Islet precursor cell (in vitro differentiated cells): ENCODE results near the gene LPAR5.
A peak's percentile ranks its signal among the peaks of the same experiment; 100 is the strongest.

Experiments used
- DNase-seq: peaks from one replicate; pipeline ENCODE4 v3.0.0-alpha.2; 2018

The LPAR5 gene

DNA sequence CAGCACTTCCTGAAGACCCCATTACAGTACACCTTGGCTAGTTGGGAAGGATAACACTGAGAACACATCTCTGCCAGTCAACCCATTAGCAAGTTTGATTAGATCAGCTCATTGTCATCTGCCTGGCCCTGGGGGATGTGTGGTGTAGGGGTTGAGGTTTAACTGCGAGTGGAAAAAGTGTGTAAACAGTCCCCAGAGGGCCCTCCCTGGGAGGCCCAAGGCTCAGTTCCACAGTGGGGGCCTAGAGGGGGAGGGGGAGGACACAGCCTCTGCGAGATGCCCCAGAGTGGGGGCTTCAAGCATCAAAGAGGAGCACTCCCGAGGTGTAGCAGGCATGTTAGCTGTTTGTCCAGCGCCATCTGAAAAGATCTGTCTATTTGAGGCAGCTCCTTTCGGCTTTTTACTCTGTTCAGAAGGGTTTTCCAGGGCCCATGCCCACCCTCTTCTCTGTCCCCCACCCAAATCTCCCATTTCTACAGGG lies 344 bp downstream of the LPAR5 start:
- DNase-seq, result peak; percentile 74

DNA sequence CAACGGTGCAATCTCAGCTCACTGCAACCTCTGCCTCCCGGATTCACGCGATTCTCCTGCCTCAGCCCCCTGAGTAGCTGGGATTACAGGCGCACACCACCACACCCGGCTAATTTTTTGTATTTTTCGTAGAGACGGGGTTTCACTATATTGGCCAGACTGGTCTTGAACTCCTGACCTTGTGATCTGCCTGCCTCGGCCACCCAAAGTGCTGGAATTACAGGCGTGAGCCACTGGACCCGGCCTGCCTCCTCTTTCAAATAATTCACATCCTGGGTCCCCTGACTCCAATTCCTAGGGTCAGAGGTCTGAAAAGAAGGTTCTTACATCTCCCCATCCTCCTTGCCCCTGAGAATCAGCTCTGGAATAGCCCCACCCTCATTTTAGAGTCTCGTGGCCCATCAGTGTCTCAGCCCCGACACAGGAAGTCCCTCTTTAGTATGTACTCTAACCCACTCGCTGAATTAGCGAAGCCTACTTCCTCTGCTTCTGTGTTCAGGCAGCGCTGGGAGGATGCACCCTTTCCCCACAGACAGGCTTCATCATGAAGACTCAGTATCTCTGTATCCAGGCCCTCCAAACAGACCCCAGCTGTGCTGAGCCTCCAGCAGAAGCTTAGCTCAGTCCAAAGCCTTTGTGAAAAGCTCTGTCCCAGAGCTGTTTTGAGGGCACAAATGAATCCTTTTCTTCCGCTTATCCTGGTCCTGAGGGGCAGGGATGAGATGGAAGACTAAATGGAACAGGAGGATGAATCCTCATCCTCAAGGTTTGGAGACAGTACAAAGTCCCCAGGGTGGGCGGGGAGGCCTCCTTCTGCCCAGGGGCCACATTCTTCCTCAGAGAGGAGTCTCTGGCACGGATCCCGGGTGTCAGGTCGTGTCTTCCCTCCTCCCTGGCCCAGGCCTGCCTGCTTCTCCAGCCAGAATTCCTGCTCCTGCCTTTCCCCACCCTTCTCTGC lies 3.5 kb downstream of the LPAR5 start:
- peak; percentile 78 for DNase-seq

DNA sequence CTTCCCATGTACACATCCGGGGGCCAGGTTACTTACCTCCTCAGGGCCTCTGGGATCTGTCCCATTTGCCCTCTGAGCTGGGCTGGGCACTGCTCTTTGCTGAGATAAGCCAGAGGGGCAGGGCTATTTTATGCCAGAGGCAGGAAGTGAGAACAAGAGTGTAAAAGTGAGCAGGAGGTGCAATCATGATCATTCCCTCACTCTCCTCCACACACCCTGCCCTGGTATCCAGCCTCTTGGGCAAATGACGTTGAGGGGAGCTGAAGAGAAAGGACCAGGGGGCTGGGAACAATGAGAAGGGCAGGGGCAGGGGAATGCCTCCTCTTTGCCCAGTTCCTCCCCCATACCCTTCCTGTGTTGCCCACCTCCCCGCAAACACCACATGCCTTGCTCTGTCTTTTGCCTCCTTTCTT lies 4.2 kb downstream of the LPAR5 start:
- DNase-seq, result no peak

DNA sequence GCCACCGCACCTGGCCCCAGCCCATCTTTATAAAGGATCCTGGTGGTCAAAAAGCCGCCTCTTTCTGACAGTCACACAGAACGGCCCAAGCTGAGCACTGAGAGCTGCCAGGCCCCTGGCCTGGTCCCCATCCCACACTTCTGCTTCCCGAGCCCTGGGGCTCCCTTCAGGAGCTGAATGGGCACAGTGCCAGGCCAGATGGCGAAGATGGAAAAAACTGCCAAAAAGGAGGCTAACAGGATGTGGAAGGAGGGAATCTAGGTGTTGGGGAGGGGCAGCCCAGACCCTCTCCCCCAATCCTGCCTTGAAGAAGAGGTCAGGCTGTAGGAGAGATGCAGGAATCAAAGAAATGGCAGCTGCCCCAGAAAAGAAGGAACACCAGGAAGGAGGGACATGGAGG lies 5.0 kb downstream of the LPAR5 start:
- no peak for DNase-seq

DNA sequence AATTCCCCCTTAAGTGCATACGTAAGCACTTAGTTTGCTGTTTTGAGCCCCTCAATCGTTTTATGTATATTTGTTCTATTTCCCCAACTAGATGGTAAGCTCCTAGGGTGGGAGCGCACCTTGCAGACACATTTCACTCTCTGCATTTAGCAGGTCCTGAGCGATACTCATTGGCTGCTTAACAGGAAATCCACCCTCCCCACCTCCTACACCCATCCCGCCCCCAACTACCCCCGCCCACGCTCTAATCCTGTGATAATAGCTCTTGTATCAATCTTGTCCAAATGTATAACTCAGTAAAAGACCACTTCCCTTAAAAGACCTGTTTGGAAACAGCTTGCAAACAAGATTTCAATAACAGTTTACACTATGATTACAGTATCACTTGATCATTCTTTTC lies 8.1 kb downstream of the LPAR5 start:
- DNase-seq, result no peak

DNA sequence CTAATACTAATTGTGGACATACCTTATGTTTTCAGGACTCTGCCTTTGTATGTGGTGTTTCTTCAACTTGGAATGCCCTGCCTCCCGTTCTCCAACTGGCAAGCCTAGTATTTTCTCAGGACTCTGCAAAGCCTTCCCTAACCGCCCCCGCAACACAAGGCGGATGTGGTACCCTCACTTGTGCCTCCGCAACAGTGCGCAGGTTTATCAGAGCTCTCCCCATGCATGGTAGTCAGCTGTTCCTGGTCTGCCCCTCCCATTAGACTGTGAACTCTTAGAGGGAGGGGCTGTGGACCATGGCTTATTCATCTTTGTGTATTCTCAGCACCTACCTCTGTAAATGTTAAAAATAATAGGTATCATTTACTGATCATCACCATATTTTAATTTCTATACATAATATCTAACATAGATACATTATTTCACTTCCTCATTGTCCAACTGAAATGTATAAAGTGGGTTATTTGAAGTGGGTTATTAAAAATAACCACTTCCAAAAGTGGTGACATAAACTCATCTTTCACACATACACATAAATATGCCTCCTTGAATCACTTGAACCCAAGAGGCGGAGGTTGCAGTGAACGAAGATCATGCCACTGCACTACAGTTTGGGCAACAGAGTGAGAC lies 9.0 kb downstream of the LPAR5 start:
- no peak for DNase-seq

DNA sequence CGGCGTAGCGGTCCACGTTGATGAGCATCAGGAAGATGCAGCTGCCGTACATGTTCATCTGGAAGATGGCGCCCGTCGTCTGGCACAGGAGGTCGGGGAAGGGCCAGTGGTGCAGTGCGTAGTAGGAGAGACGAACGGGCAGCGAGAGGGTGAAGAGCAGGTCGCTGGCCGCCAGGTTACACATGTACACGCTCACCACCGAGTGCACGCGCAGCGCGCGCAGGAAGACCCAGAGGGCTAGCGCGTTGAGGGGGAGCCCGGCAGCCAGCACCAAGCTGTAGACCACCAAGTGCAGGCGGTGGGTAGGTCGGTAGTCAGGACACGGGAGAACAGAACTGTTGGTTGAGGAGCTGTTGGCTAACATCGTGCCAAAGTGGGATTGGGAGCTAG lies 14.9 kb downstream of the LPAR5 start:
- no peak for DNase-seq

DNA sequence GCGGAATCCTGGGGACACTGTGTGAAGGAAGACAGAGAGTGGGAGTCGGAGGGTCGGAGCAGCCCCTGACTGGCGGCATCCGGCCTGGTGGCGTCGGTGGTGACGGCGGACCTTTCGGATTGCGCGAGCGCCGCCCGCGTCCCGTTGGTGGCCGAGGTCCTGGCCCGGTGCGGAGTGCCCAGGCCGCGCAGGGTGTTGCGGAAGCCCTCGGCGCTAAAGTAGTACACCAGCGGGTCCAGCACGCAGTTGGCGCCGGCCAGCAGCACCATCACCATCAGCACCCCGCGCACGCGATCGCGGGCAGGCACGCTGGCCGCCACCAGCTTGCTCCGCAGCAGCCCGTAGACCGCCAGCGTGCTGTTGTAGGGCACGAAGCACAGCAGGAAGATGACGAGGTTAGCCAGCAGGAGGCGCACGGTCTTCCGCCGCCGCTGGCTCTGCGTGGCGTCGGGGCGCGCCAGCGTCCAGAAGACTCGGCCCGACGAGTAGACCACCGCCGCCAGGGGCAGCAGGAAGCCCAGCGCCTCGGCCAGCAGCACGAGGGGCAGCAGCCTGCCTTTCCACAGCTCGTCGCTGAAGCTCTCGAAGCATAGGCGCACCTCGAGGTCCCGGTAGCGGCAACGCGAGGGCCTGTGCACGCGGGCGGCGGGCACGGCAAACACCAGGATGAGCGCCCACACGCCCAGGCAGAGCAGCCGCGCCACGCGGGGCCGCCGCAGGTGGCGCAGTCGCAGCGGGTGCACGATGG lies 15.4 kb downstream of the LPAR5 start:
- DNase-seq, result peak; percentile 95

DNA sequence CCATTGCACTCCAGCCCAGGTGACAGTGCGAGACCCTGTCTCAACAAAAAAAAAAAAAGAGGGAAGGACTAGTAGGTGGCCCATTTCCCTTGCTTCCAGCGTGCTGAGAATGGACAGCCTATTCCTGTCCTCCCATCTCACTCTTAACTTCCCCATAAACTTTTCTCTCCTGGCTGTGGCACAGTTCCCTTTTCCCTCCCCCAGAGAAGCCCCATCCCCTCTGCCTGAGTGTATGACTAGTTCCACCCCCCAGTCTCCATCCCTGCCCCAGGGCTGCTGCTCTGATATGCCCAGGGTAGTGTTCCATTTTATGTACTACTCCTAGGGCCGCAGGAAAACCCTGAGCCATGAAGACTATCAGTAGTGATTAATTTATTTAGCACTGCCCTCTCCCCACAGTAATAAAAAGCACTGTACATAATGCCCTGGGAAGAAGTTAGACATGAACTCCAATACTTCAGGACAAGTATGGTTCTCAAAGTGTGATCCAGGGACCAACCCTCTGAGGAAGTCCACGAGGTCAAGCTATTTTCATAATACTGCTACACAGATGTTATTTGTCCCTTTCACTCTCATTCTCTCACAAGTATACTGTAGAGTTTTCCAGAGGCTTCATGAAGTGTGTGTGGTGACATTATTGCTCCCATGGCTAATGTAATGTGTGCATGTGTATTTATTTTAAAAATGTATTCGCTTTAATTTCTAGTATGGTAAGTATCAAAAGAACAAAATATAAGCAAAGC lies 17.1 kb downstream of the LPAR5 start:
- DNase-seq, result no peak

DNA sequence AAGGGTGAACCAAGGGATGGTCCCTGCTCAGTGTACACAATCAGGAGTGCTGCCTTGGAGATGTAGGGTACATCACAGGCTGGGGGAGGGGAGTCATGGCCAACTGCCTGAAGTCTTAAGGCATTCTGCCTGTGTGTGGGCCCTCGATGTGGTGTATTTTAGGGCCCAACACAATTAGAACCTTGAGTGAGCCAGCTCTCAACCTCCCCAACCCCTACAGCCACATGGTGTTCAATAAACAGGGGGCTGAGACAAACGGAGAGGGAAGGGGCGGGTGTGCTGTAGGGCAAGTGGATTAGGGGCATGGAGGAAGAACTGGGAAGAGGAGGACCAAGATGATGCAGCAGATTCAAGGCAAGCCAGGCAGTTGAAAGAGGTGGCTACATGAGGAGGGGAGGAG lies 20.0 kb downstream of the LPAR5 start:
- DNase-seq, result no peak

DNA sequence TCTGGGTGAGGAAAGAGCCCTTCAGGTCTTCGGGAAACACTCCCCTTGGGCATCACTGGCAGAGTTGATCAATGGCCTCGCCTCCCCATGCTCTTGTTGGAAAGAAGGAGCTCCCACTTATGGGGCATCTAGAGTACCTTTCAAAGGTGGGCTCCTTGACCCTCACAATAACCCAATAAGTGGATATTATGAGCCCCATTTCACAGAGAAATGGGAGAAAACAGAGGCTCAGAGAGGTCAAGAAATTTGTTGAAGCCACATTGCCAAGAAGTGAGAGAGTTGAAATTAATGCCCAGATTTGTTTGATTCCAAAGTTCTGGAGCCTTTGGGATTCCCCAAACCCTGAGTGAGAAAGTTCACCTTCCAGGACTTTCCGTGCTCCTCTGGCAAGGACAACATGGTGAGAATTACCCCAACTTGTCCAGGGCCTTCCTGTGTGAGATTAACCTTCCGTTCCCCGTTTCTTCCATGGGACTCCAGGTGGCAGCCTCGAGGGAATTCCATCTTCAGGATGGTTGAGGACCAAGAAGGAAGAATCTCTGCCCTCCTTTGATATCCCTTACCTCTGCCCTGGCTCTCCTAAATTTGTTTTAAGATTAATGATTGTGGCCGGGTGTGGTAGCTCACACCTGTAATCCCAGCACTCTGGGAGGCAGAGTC lies 21.1 kb downstream of the LPAR5 start:
- DNase-seq, result no peak

DNA sequence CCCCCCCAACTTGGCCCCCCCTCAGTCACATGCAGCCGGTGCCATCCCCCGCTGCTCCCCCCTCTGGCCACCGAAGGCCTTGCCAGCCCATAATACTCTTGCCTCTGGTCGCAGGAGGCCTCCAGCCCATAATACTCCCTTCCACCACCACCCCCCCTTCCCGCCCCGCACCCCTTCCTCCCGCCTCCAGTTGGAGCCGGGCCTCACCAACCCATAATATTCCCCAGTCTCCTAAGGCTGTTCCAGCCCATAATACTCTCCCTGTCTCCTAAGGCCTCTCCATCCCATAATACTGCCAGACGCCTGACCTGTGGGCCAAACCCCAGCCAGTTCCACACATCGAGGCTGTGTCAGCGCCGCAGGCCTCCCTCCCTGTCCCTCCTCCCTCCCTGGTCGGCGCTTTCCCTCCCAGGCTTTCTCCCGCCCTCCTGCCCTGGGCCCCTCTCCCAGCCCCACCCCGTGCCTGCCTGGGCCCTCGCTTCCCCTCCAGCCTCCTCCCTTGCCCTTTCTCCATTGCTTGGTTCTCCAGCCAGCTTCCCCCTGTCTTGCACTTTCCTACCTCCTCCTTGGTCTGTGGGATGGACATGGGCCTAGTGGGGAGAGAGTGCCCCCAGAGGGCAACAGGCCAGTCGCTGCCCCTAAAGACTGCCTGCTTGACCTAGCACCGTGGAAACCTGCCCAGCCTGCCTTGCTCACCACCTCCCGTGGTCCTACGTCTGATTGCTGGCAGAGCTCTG lies 21.8 kb downstream of the LPAR5 start:
- peak; percentile 100 for DNase-seq

DNA sequence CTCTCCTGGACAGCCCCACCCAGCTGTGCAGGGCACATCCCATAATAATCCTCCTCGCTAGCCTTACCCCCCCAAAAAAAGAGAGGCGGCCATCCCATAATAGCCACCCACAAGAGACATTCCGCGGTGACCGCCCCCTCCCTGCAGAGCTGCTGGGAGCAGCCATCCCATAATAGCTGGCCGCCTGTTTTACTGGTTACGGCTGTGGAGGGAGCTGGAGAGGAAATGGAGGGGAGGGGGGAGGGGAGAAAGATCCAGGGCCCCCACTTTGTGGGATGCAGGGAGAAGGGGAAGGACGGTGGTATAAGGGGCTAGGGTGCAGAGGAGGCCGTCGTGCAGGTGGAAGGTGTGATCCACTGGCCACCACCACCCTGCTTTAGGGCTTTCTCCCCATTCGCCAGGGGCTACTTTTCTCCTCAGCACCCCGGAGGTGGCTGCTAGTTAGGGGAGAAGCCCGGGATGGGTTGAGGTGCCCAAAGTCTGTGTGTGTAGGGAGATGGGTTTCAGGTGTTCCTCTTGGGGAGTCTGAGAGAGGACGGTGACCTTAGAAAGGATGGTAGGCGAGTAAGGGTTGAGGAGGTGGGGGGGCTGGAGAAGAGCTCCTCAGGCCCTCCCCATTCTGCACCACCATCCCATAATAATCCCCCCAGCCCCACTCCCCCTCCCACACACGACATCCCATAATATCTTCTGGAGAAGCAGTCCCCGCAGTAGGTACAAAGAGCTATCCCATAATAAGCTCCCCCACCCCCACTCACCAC lies 22.6 kb downstream of the LPAR5 start:
- peak; percentile 92 for DNase-seq

DNA sequence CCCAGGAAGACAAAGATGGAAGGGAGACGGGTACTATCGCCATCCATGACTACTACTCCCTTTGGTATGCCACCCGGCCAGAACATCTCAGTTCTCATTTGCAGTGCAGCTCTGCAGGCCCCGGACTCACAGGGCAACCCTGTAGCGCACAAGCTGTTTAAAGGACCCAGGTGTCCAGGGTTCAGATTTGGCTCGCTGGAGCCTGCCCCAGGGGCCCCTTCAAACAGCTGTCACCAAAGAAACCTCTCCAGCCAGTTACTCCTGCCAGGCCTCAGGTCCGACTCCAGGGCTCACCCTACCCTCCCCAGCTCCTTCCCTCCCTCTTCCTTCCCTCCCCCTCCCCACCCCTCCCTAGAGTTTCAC lies 23.1 kb downstream of the LPAR5 start:
- no peak for DNase-seq

DNA sequence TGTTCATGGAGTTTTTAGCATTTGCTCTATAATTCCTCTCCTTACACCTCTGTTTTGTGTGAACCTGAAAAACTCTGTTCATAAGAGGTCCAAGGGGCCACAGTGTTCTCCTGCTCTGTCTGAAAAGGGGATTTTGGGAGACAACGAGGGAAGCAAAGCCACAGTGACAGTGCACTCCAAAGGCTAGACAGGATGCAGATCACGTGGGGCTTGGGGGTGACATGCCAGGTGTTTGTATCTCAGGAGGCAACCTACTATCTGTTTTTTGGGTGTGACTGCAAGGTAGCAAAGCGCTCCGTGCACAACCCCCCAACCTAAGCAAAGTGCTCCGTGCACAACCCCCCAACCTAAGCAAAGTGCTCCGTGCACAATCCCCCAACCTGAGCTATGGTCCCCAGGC lies 23.5 kb downstream of the LPAR5 start:
- DNase-seq, result no peak

DNA sequence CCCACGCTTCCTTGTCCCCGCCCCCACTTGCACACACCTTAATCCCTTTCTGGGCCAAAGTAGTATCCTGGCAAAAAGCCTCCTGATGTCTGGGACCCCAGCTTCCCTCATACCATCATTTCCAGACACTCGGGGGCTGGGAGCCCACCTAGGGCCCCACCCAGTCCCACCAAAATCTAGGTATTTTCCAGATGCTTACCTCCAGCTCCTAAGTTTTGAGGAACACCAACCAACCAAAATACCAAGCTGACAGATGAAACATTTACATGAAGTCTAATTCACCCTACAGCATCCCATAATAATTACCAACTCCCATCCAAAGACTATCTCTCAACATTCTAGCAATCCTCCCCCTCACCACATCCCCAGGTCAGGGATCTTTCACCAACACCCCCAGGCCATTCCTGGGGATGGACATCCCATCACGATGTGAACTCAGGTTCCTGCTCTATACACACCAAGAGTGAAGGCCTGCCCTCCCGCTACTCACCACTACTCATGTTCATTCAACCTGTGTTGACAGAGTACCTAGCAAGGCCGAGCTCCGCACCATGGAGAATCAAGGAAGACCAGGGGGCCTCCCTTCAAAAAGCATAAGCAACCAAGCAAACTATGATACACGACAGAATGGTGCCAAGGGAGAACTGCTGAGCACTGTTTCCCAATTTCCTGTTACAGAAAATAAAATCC lies 27.0 kb downstream of the LPAR5 start:
- peak; percentile 75 for DNase-seq

DNA sequence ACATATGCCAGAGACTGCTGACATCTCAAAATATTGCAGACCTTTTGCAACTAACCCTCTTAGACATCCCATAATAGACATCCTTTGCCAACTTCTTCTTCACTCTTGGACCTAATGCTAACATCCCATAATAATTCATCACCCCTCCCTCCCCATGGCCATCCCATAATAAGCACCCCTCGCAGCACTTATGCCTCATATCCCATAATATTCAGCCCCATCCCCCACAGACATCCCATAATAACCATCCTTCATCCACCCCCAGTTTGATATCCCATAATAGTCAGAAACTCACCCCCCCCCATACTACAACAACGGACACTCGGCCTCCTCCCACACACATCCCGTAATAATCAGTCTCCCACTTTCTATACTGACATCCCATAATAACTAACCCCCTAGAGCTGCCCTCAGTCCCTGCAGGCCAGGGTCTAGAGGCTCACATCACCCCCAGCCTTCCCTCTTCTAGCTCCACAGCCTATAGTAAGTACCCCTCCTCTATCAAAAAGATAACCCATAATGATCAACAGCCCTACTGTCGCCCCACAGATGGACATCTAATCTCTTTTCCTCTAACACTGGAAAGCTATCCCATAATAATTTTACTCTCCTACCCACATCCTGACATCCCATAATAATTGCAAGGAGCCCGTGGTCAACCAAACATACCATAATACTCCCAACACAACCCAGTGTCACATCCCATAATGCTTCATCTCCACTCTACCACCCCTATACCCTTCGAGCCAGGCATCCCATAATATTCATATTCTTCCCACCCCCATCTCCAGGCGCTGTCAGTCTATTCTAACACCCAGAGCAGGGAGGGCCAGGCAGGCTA lies 27.8 kb downstream of the LPAR5 start:
- DNase-seq, result peak; percentile 86

DNA sequence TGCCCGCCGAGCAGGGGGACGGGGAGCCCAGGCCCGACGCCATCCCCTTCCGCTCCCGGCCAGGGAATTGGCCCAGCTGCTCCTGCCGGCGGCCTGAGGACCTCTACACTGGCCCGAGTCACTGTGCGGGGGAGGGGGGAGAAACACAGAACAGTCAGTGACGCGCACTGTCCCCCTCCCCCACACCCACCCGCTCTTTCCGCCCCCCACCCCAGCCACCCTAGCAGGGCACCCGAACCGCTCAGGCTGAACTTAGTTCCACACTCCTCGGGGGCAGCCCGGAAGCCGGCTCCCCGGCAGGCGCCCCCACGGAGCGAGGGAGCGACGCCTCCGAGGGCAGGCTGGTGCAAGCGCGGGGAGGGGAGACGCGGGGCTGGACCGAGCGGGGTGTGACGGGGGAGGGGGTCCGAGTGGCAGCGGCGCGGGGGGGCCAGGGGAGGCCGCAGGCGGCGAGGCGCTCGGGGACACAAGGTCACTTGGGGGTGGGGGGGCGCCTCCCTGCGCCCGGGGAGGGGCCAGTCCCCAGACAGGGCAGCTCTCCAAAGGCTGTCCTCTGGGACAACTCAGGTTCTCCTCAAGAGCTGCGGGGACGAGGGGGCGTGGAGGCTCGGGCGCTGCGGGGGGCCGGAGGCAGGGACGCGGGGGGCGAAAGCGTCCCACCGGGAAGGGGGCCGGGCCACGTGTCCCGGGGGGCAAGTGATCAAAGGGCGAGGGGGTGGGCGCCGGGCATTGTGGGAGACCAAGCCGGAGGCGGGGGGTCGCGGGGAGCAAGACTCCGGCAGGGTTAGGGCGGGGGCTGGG lies 29.2 kb downstream of the LPAR5 start:
- peak; percentile 82 for DNase-seq
